B cell (primary cell): ENCODE data around the gene RMDN3. TPM values are rescaled to one million over a fixed set of nuclear protein-coding genes. Genes with fewer than 3 reads are reported as not detected.

Experiments used
- ATAC-seq: fragments of 200-7000 bp; cut with Tn5 transposase; one replicate; pipeline ENCODE4 v1.10.0; 2021; ENCODE audit warnings: low read depth, mild to moderate bottlenecking, moderate number of reproducible peaks, moderate library complexity
- CTCF ChIA-PET: fragments of 350-600 bp; sonication (Branson Sonifier 250); formaldehyde crosslinking; loops from one replicate; lab custom pipeline; 2021; ENCODE audit warnings: antibody characterized with exemption, inconsistent platforms; lab: Charles Lee
- POLR2A ChIA-PET: fragments of 350-600 bp; sonication (Branson Sonifier 250); formaldehyde crosslinking; loops from one replicate; lab custom pipeline; 2021; ENCODE audit warnings: antibody characterized with exemption; lab: Charles Lee
- DNase-seq: peaks from one replicate; pipeline ENCODE4 v3.0.0; 2013
- H2AFZ ChIP-seq: 2 replicates; pipeline ENCODE4 v1.6.1; 2012; ENCODE audit warnings: mild to moderate bottlenecking, low read depth, low read length; ENCODE audit not compliant: insufficient read depth, poor library complexity, severe bottlenecking
- H3K27ac ChIP-seq, 2 donors: 1 replicate in 1 of 2; 2 replicates in 1 of 2; pipeline ENCODE4 v1.5.1; 2012 to 2013; ENCODE audit warnings: low read length in 2 of 2, mild to moderate bottlenecking in 2 of 2, moderate library complexity in 1 of 2
- H3K27me3 ChIP-seq, 4 experiments: fragments of 200-600 bp in 1 of 4; sonication (generic) in 1 of 4; replicated peaks in 1 of 4; 1 replicate in 2 of 4; 2 replicates in 2 of 4; pipeline versions ENCODE4 v1.6.1 to v1.7.0; 2013 to 2016; ENCODE audit warnings: low read length in 3 of 4, mild to moderate bottlenecking in 2 of 4, mixed read lengths in 1 of 4, moderate library complexity in 1 of 4; ENCODE audit not compliant: insufficient read depth in 4 of 4, control insufficient read depth in 3 of 4; ENCODE audit errors: control extremely low read depth in 1 of 4
- H3K36me3 ChIP-seq, 2 experiments: replicated peaks in 1 of 2; 1 replicate in 1 of 2; 2 replicates in 1 of 2; pipeline versions ENCODE4 v1.6.1 to v1.7.1; 2013; ENCODE audit warnings: low read length in 1 of 2; ENCODE audit not compliant: insufficient read depth in 2 of 2, control insufficient read depth in 1 of 2; ENCODE audit errors: control extremely low read depth in 1 of 2, extremely low read depth in 1 of 2
- H3K4me1 ChIP-seq, 2 donors: fragments of 200-600 bp in 1 of 2; sonication (generic) in 1 of 2; 1 replicate in 1 of 2; 2 replicates in 1 of 2; pipeline versions ENCODE4 v1.5.1 to v1.6.1; 2013 to 2017; ENCODE audit warnings: low read length in 2 of 2; ENCODE audit not compliant: control insufficient read depth in 2 of 2, insufficient read depth in 2 of 2
- H3K4me2 ChIP-seq: replicated peaks from 2 replicates; pipeline ENCODE3; 2012; ENCODE audit warnings: mild to moderate bottlenecking, low read depth, low read length; ENCODE audit not compliant: poor library complexity, severe bottlenecking
- H3K4me3 ChIP-seq, 5 experiments: fragments of 200-600 bp in 1 of 5; sonication (generic) in 1 of 5; 1 replicate in 3 of 5; 2 replicates in 2 of 5; pipeline versions ENCODE4 v1.5.1 to v1.7.0; 2011 to 2016; ENCODE audit warnings: low read length in 4 of 5, mild to moderate bottlenecking in 4 of 5, low read depth in 2 of 5, control low read depth in 1 of 5, moderate library complexity in 1 of 5; ENCODE audit not compliant: insufficient read depth in 1 of 5; ENCODE audit errors: control extremely low read depth in 1 of 5, extremely low read depth in 1 of 5
- H3K79me2 ChIP-seq: fragments of 200-600 bp; sonication (generic); one replicate; pipeline ENCODE4 v1.6.0; 2016; ENCODE audit warnings: low read length; ENCODE audit not compliant: control insufficient read depth, insufficient read depth
- H3K9ac ChIP-seq: fragments of 200-600 bp; sonication (generic); 2 replicates; pipeline ENCODE4 v1.6.1; 2017; ENCODE audit warnings: mild to moderate bottlenecking, low read length, moderate library complexity
- H3K9me3 ChIP-seq, 3 donors: one replicate each; pipeline versions ENCODE4 v1.6.1 to v1.7.1; 2013; ENCODE audit warnings: low read length in 2 of 3; ENCODE audit not compliant: control insufficient read depth in 2 of 3, insufficient read depth in 1 of 3; ENCODE audit errors: control extremely low read depth in 1 of 3
- H4K20me1 ChIP-seq: 2 replicates; pipeline ENCODE4 v1.6.0; 2012; ENCODE audit warnings: mild to moderate bottlenecking, low read length; ENCODE audit not compliant: insufficient read depth, control insufficient read depth, poor library complexity, severe bottlenecking
- H3K27ac Mint-ChIP-seq: one replicate; pipeline ENCODE4 v1.8.0; 2021; ENCODE audit warnings: mixed read lengths
- H3K27me3 Mint-ChIP-seq: one replicate; pipeline ENCODE4 v1.8.0; 2021; ENCODE audit warnings: mixed read lengths
- H3K4me1 Mint-ChIP-seq: one replicate; pipeline ENCODE4 v1.8.0; 2021; ENCODE audit warnings: mixed read lengths
- H3K4me3 Mint-ChIP-seq: one replicate; pipeline ENCODE4 v1.8.0; 2021; ENCODE audit warnings: mixed read lengths
- H3K9me3 Mint-ChIP-seq: one replicate; pipeline ENCODE4 v1.8.0; 2022; ENCODE audit warnings: mixed read lengths; ENCODE audit not compliant: insufficient read depth
- CTCF ChIP-seq: fragments of 200-600 bp; IDR thresholded peaks from one replicate; pipeline ENCODE4 v1.8.0; 2022; ENCODE audit warnings: antibody characterized with exemption, mild to moderate bottlenecking
- EZH2 ChIP-seq: IDR thresholded peaks from 2 replicates; pipeline ENCODE4 v1.6.1; 2012; ENCODE audit warnings: borderline replicate concordance, low read depth, mild to moderate bottlenecking, moderate library complexity, low read length; ENCODE audit not compliant: insufficient read depth, poor library complexity, severe bottlenecking
- WGBS: methylation state at CpG from one replicate; pipeline ENCODE4 v1.1.5; 2013; ENCODE audit warnings: missing lambda C conversion rate; ENCODE audit not compliant: insufficient coverage; 5-methylcytosine and 5-hydroxymethylcytosine counted together
- intact Hi-C: fragments of 100-400 bp; cut with micrococcal nuclease; formaldehyde crosslinking; loops from one replicate; pipeline ENCODE4 v1.10.0; 2022
- polyA plus RNA-seq: library from polyadenylated mRNA; depleted of rRNA; stranded (reverse); fragments of >200 nt; gene quantifications from 2 replicates; pipeline ENCODE4 v1.2.3, GENCODE V29; 2012
- total RNA-seq, 2 donors: library from RNA; stranded (reverse); fragments of 120-200 nt in 1 of 2; gene quantifications; 1 replicate in 1 of 2; 2 replicates in 1 of 2; pipeline versions ENCODE4 v1.2.3 to v1.2.4, GENCODE V29; 2013 to 2022

Gene RMDN3
- total and polyA plus RNA-seq, 2 donors (not counting 1 experiment from before 2014, with no cell fraction given), result 12.4 to 22.1 TPM

- Histone ChIP-seq H3K9me3 (no peaks in the 10 kb centered on the region), H3K4me3 (no peak overlapping the region), H3K79me2 (no peaks in the 10 kb centered on the region), H2AFZ (no peak overlapping the region), H3K4me1 (no peaks in the 10 kb centered on the region), H3K9ac (no peak overlapping the region), H3K27ac (no peak overlapping the region), H4K20me1 (no peaks in the 10 kb centered on the region), H3K27me3 (no peaks in the 10 kb centered on the region), H3K36me3 (peaks cover 7 to 9% of the 10 kb centered on the region in 2 experiments), H3K4me2 (no peak overlapping the region)
- Mint-ChIP-seq H3K4me1 (no peaks in the 10 kb centered on the region), H3K27ac (no peak overlapping the region), H3K9me3 (no peaks in the 10 kb centered on the region), H3K4me3 (no peak overlapping the region), H3K27me3 (no peaks in the 10 kb centered on the region)
- CTCF ChIA-PET, result interaction anchor here (0.6 to 2.1 kb wide), 3 partner anchors 23 to 455 kb away, joined by 3 to 7 read pairs (median 3); no protein-coding TSS in a partner anchor
- ATAC-seq, result no peak
- intact Hi-C loops, result no loop called here
- 100% methylated on average over 2 of the region's 3 CpGs for WGBS
- POLR2A ChIA-PET, result no interaction called here
- no peak for TF ChIP-seq EZH2
- TF ChIP-seq CTCF, result no peak
- no peak for DNase-seq
Measured at GRCh38 chr15:40731034-40731433, 24.0 kb downstream of the RMDN3 start.

- H3K4me1 ChIP-seq, result no peaks in the 10 kb centered on the region
- WGBS, result no CpG with 5 or more reads among the region's 2 CpGs
- no peak overlapping the region for H3K9ac ChIP-seq
- H3K36me3 ChIP-seq, result no peaks in the 10 kb centered on the region
- H3K4me3 ChIP-seq, result no peak overlapping the region
- no peak overlapping the region for H3K27ac ChIP-seq
- TF ChIP-seq EZH2, result no peak
- TF ChIP-seq CTCF, result no peak
- Mint-ChIP-seq H3K4me3 (no peak overlapping the region), H3K9me3 (no peaks in the 10 kb centered on the region), H3K27ac (no peak overlapping the region), H3K4me1 (no peaks in the 10 kb centered on the region), H3K27me3 (no peaks in the 10 kb centered on the region)
- ChIA-PET POLR2A (no interaction called here), CTCF (interaction anchor here (0.6 to 1.0 kb wide), 2 partner anchors 59 to 559 kb away, joined by 3 to 4 read pairs; no protein-coding TSS in a partner anchor)
- no peak for DNase-seq
- H3K27me3 ChIP-seq, result no peaks in the 10 kb centered on the region
- no peak overlapping the region for H3K4me2 ChIP-seq
- no peak overlapping the region for H2AFZ ChIP-seq
- H4K20me1 ChIP-seq, result no peaks in the 10 kb centered on the region
- H3K79me2 ChIP-seq, result no peaks in the 10 kb centered on the region
- no peak for ATAC-seq
- no peaks in the 10 kb centered on the region for H3K9me3 ChIP-seq
- intact Hi-C loops, result no loop called here
Measured at GRCh38 chr15:40723919-40724318, 31.1 kb downstream of the RMDN3 start.
